WTC11 (cell line): Measurements from ENCODE around the gene STH.

Source experiments
- NR3C1 ChIP-seq: sonication (generic); formaldehyde crosslinking; conservative IDR thresholded peaks from 2 replicates; pipeline ENCODE4 v1.8.1; 2023; ENCODE audit warnings: low read depth, mild to moderate bottlenecking, missing genetic modification reagents
- TF ChIP-seq, protein P1 (sequence below): fragments of 200-600 bp; IDR thresholded peaks from 2 replicates; pipeline ENCODE4 v1.8.0; 2022; ENCODE audit warnings: antibody characterized with exemption

DNA sequence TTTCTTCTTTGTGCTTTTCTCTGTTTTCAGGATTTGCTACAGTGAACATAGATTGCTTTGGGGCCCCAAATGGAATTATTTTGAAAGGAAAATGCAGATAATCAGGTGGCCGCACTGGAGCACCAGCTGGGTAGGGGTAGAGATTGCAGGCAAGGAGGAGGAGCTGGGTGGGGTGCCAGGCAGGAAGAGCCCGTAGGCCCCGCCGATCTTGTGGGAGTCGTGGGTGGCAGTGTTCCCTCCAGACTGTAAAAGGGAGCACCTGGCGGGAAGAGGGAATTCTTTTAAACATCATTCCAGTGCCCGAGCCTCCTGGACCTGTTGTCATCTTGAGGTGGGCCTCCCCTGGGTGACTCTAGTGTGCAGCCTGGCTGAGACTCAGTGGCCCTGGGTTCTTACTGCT is 1.2 kb downstream of the STH start:
- no peak for TF ChIP-seq NR3C1 (CRISPR knock-in tag)
- TF ChIP-seq, protein P1, sequence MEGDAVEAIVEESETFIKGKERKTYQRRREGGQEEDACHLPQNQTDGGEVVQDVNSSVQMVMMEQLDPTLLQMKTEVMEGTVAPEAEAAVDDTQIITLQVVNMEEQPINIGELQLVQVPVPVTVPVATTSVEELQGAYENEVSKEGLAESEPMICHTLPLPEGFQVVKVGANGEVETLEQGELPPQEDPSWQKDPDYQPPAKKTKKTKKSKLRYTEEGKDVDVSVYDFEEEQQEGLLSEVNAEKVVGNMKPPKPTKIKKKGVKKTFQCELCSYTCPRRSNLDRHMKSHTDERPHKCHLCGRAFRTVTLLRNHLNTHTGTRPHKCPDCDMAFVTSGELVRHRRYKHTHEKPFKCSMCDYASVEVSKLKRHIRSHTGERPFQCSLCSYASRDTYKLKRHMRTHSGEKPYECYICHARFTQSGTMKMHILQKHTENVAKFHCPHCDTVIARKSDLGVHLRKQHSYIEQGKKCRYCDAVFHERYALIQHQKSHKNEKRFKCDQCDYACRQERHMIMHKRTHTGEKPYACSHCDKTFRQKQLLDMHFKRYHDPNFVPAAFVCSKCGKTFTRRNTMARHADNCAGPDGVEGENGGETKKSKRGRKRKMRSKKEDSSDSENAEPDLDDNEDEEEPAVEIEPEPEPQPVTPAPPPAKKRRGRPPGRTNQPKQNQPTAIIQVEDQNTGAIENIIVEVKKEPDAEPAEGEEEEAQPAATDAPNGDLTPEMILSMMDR: no peak
